Measurements from ENCODE around the gene HPS1. TPM values are rescaled to one million over a fixed set of nuclear protein-coding genes. Genes with fewer than 3 reads are reported as not detected.
A peak's percentile ranks its signal among the peaks of the same experiment; 100 is the strongest.

HPS1 gene
- total and polyA plus RNA-seq, 10 donors, result 49.5 to 132 (median 89.5) TPM

- peaks cover 6 to 32% (median 18%) of the 10 kb centered on the region in 6 donors for H3K4me1 ChIP-seq
- 1 to 4% (median 2%) methylated on average over 17 to 44 of the region's 44 CpGs for WGBS, 5 donors
- H3K36me3 ChIP-seq, result no peaks in the 10 kb centered on the region
- peak overlapping the region; percentile 45 to 83 (median 52) for H3K4me3 ChIP-seq
- no peaks in the 10 kb centered on the region for H3K9me3 ChIP-seq
- H3K27me3 ChIP-seq (replicated peaks in 1 of 7), result peaks cover 0 to 55% (median 5%) of the 10 kb centered on the region in 7 donors
- TF ChIP-seq POLR2A (IDR thresholded peaks at IDR 0.05), result no peak
- TF ChIP-seq POLR2AphosphoS5 (IDR thresholded peaks at IDR 0.05), result peak in 1 of 3 donors; percentile 31
- TF ChIP-seq CTCF (IDR thresholded peaks at IDR 0.05 in 8 of 11, conservative IDR thresholded peaks at IDR 0.05 in 3 of 11), result peak; percentile 80 to 92 (median 87)
- peak overlapping the region in 4 of 8 donors; percentile 44 to 74 (median 57) for H3K27ac ChIP-seq
- intact Hi-C loops (cut with DNase I; ENCODE audit: low total_unique reads), result loop anchor here (2.0 to 5.0 kb wide), 2 partner anchors 200 to 779 kb away; no protein-coding TSS in a partner anchor
- DNase-seq, result peak; percentile 87
These were observed 21.0 kb upstream of the HPS1 start for GRCh38 chr10:98467506-98468318.

- Histone ChIP-seq H3K27ac (peak overlapping the region in 1 of 8 donors; percentile 64), H3K27me3 (replicated peaks in 1 of 7) (peaks cover 0 to 58% (median 5%) of the 10 kb centered on the region in 7 donors), H3K36me3 (no peaks in the 10 kb centered on the region), H3K9me3 (no peaks in the 10 kb centered on the region), H3K4me3 (peak overlapping the region in 2 of 8 donors; percentile 67 to 83), H3K4me1 (peaks cover 6 to 32% (median 18%) of the 10 kb centered on the region in 6 donors)
- 66 to 75% (median 72%) methylated on average over 15 of the region's 15 CpGs for WGBS, 5 donors
- DNase-seq, result no peak
- TF ChIP-seq POLR2A (IDR thresholded peaks at IDR 0.05) (no peak), POLR2AphosphoS5 (IDR thresholded peaks at IDR 0.05) (no peak), CTCF (IDR thresholded peaks at IDR 0.05 in 8 of 11, conservative IDR thresholded peaks at IDR 0.05 in 3 of 11) (no peak)
- intact Hi-C loops (cut with DNase I; ENCODE audit: low total_unique reads), result loop anchor here (2.0 to 5.0 kb wide), 2 partner anchors 200 to 780 kb away; no protein-coding TSS in a partner anchor
These were observed 20.2 kb upstream of the HPS1 start for GRCh38 chr10:98466861-98467505.

- 88 to 94% (median 91%) methylated on average over 3 of the region's 3 CpGs for WGBS, 5 donors
- Histone ChIP-seq H3K9me3 (no peaks in the 10 kb centered on the region), H3K27me3 (replicated peaks in 1 of 7) (peaks cover 0 to 58% (median 5%) of the 10 kb centered on the region in 7 donors), H3K36me3 (no peaks in the 10 kb centered on the region), H3K27ac (no peak overlapping the region), H3K4me1 (peaks cover 6 to 32% (median 18%) of the 10 kb centered on the region in 6 donors), H3K4me3 (no peak overlapping the region)
- DNase-seq, result no peak
- TF ChIP-seq CTCF (IDR thresholded peaks at IDR 0.05 in 8 of 11, conservative IDR thresholded peaks at IDR 0.05 in 3 of 11) (no peak), POLR2A (IDR thresholded peaks at IDR 0.05) (no peak), POLR2AphosphoS5 (IDR thresholded peaks at IDR 0.05) (no peak)
- intact Hi-C loops (cut with DNase I; ENCODE audit: low total_unique reads), result loop anchor here (2.0 to 5.0 kb wide), 2 partner anchors 201 to 781 kb away; no protein-coding TSS in a partner anchor
These were observed 19.1 kb upstream of the HPS1 start for GRCh38 chr10:98465866-98466265.
